H1 (cell line): ENCODE results near the gene GPC2. TPM values are rescaled to one million over a fixed set of nuclear protein-coding genes. Genes with fewer than 3 reads are reported as not detected.

Experiments
- BCL11A ChIP-seq, 2 experiments: IDR thresholded peaks; one replicate each; pipeline ENCODE4 v1.6.1; 2011; ENCODE audit warnings: low read depth in 2 of 2, low read length in 2 of 2, mild to moderate bottlenecking in 2 of 2
- JUND ChIP-seq: IDR thresholded peaks from 2 replicates; pipeline ENCODE4 v1.6.1; 2011; ENCODE audit warnings: mild to moderate bottlenecking, improper control_type of control experiment, low read length
- KDM1A ChIP-seq: fragments of 200-600, 300-600 bp; sonication (generic); IDR thresholded peaks from 2 replicates; pipeline ENCODE4 v1.7.1; 2016; ENCODE audit warnings: mild to moderate bottlenecking, low read length, borderline replicate concordance
- KDM4A ChIP-seq: IDR thresholded peaks from one replicate; pipeline ENCODE4 v1.7.1; 2012; ENCODE audit warnings: low read depth, mild to moderate bottlenecking, moderate library complexity, low read length, inconsistent platforms; ENCODE audit not compliant: severe bottlenecking
- SP2 ChIP-seq: IDR thresholded peaks from 2 replicates; pipeline ENCODE4 v1.6.1; 2012; ENCODE audit warnings: mild to moderate bottlenecking, low read length, inconsistent platforms
- SUZ12 ChIP-seq: fragments of 200-600 bp; sonication (generic); IDR thresholded peaks from 2 replicates; pipeline ENCODE4 v1.6.1; 2012; ENCODE audit warnings: mild to moderate bottlenecking, inconsistent platforms, low read length, moderate library complexity, mixed read lengths
- polyA plus RNA-seq, 7 experiments: library from polyadenylated mRNA; depleted of rRNA in 3 of 7; stranded (reverse) in 5 of 7; unstranded in 2 of 7; fragments of >200 nt in 5 of 7; fragments of 200-250 nt in 2 of 7; gene quantifications; 1 replicate in 5 of 7; 2 replicates in 1 of 7; 4 replicates in 1 of 7; pipeline versions ENCODE4 v1.2.1 to v1.2.3, GENCODE V29; 2011 to 2013; ENCODE audit warnings: missing spikeins in 2 of 7, mixed read lengths in 2 of 7
- total RNA-seq: library from RNA; stranded (reverse); fragmentation: NEBNext Ultra II Directional; extraction: Animal tissue kit (Norgen Biotek cat#: 25700); gene quantifications from 2 replicates; pipeline ENCODE4 v1.2.1, GENCODE V29; 2021

GPC2 gene
- total and polyA plus RNA-seq, 2 of the 8 experiments (the other 6 are each of a cell fraction or from before 2014, with no cell fraction given) = 25.3 to 44.8 TPM

GRCh38 chr7:100169147-100169850, 7.9 kb downstream of the GPC2 start (continued):
- no peak for TF ChIP-seq KDM4A
- no peak for TF ChIP-seq BCL11A (IDR thresholded peaks at IDR 0.05; ENCODE audit: low read depth in 2 of 2, low read length in 2 of 2)
- no peak for TF ChIP-seq KDM1A
- no peak for TF ChIP-seq SUZ12
- TF ChIP-seq SP2 = no peak
- no peak for TF ChIP-seq JUND
